GM12878 (cell line): ENCODE data around the gene TPRG1. TPM values are rescaled to one million over a fixed set of nuclear protein-coding genes. Genes with fewer than 3 reads are reported as not detected.

Experiments used
- ATAC-seq: fragments of 200-7000 bp; cut with Tn5 transposase; 3 replicates; pipeline ENCODE4 v1.9.1; 2020; ENCODE audit warnings: mild to moderate bottlenecking, moderate library complexity
- BruUV-seq: library from RNA; stranded (reverse); fragments of 400-500 nt; replicated peaks from 2 replicates; lab custom pipeline; 2021; lab: Mats Ljungman, UMichigan
- CTCF ChIA-PET: fragments of 300-600 bp; sonication (Branson Sonifier 250); formaldehyde crosslinking; extraction: SDS; loops from one replicate; lab custom pipeline; 2021; ENCODE audit warnings: inconsistent platforms; lab: Yijun Ruan, JAX
- POLR2A ChIA-PET: fragments of 350-600 bp; formaldehyde crosslinking; extraction: SDS; loops from one replicate; lab custom pipeline; 2021; ENCODE audit warnings: inconsistent platforms; lab: Charles Lee
- RAD21 ChIA-PET: fragments of 300-600 bp; sonication (Branson Sonifier 250); formaldehyde crosslinking; loops from one replicate; lab custom pipeline; 2023; ENCODE audit warnings: antibody characterized with exemption; ENCODE audit not compliant: unreplicated experiment; lab: Charles Lee
- SMC1A ChIA-PET: fragments of 300-600 bp; sonication (Branson Sonifier 250); formaldehyde crosslinking; loops from one replicate; lab custom pipeline; 2023; ENCODE audit not compliant: unreplicated experiment, uncharacterized antibody; lab: Charles Lee
- DNase-seq: peaks from one replicate; pipeline ENCODE4 v3.0.0-alpha.2; 2011; ENCODE audit warnings: low read depth, low spot score
- FAIRE-seq: peaks from 3 replicates; lab custom pipeline; 2011; peaks lifted over from hg19 to GRCh38; lab: Jason Lieb, UNC
- H2AFZ ChIP-seq: 2 replicates; pipeline ENCODE4 v1.6.0; 2011; ENCODE audit warnings: low read depth, low read length, control low read depth; ENCODE audit not compliant: control insufficient read depth
- H3K27ac ChIP-seq: 2 replicates; pipeline ENCODE4 v1.5.1; 2011; ENCODE audit warnings: control low read depth; ENCODE audit not compliant: control insufficient read depth, insufficient read depth
- H3K27me3 ChIP-seq, 2 experiments: replicated peaks in 1 of 2; 2 replicates each; pipeline versions ENCODE4 v1.6.0 to v1.6.1; 2011; ENCODE audit warnings: low read length in 1 of 2; ENCODE audit not compliant: control insufficient read depth in 2 of 2, insufficient read depth in 2 of 2
- H3K36me3 ChIP-seq, 2 experiments: 2 replicates each; pipeline ENCODE4 v1.5.1; 2011; ENCODE audit warnings: low read length in 1 of 2; ENCODE audit not compliant: control insufficient read depth in 2 of 2, insufficient read depth in 2 of 2
- H3K4me1 ChIP-seq: 2 replicates; pipeline ENCODE4 v1.6.1; 2011; ENCODE audit warnings: mild to moderate bottlenecking, low read length, moderate library complexity, mixed read lengths; ENCODE audit not compliant: control insufficient read depth, insufficient read depth
- H3K4me2 ChIP-seq: 2 replicates; pipeline ENCODE4 v1.6.0; 2011; ENCODE audit warnings: control low read depth; ENCODE audit not compliant: control insufficient read depth, insufficient read depth
- H3K4me3 ChIP-seq: fragments of 200-600 bp; sonication (generic); 2 replicates; pipeline ENCODE4 v1.5.1; 2016
- H3K79me2 ChIP-seq: 2 replicates; pipeline ENCODE4 v1.6.0; 2011; ENCODE audit warnings: low read length; ENCODE audit not compliant: control insufficient read depth, insufficient read depth
- H3K9ac ChIP-seq: 2 replicates; pipeline ENCODE4 v1.8.0; 2011; ENCODE audit warnings: low read length, control low read depth, mixed read lengths; ENCODE audit not compliant: control insufficient read depth, insufficient read depth
- H3K9me3 ChIP-seq: replicated peaks from 3 replicates; pipeline ENCODE4 v1.5.1; 2011; ENCODE audit warnings: mild to moderate bottlenecking, low read length; ENCODE audit not compliant: control insufficient read depth, insufficient read depth
- H4K20me1 ChIP-seq: 2 replicates; pipeline ENCODE4 v1.6.0; 2011; ENCODE audit not compliant: control insufficient read depth, insufficient read depth
- BCL11A ChIP-seq: IDR thresholded peaks from 2 replicates; pipeline ENCODE4 v1.6.1; 2011; ENCODE audit warnings: low read depth, low read length
- CEBPB ChIP-seq, 2 experiments: fragments of 150-350 bp in 1 of 2; IDR thresholded peaks; 2 replicates each; pipeline ENCODE4 v1.6.1; 2012 to 2014; ENCODE audit warnings: low read depth in 2 of 2, low read length in 2 of 2, borderline replicate concordance in 1 of 2, inconsistent platforms in 1 of 2
- FOXM1 ChIP-seq: IDR thresholded peaks from 2 replicates; pipeline ENCODE4 v1.6.1; 2012; ENCODE audit warnings: low read depth, mild to moderate bottlenecking, inconsistent platforms, low read length, moderate library complexity
- HDGF ChIP-seq: fragments of 450-650 bp; IDR thresholded peaks from 2 replicates; pipeline ENCODE4 v1.6.1; 2016; ENCODE audit warnings: antibody characterized with exemption
- IKZF2 ChIP-seq, 2 experiments: fragments of 450-650 bp; IDR thresholded peaks; 2 replicates each; pipeline ENCODE4 v1.6.1; 2017; ENCODE audit warnings: mild to moderate bottlenecking in 2 of 2, moderate library complexity in 2 of 2
- MYB ChIP-seq: fragments of 150-350 bp; IDR thresholded peaks from 2 replicates; pipeline ENCODE4 v1.6.1; 2014; ENCODE audit warnings: mild to moderate bottlenecking, low read depth, low read length, borderline replicate concordance
- NFIC ChIP-seq: IDR thresholded peaks from 2 replicates; pipeline ENCODE4 v1.6.1; 2012; ENCODE audit warnings: low read depth, mild to moderate bottlenecking, inconsistent platforms, low read length, moderate library complexity
- POLR2AphosphoS5 ChIP-seq: IDR thresholded peaks from 2 replicates; pipeline ENCODE4 v1.6.1; 2011; ENCODE audit warnings: mild to moderate bottlenecking, low read length, inconsistent platforms
- RAD21 ChIP-seq: IDR thresholded peaks from 2 replicates; pipeline ENCODE4 v1.6.1; 2011; ENCODE audit warnings: mild to moderate bottlenecking, low read depth, low read length, moderate library complexity; ENCODE audit not compliant: insufficient read depth
- RUNX3 ChIP-seq: IDR thresholded peaks from 2 replicates; pipeline ENCODE4 v1.6.1; 2012; ENCODE audit warnings: low read length, inconsistent platforms
- SMAD5 ChIP-seq: IDR thresholded peaks from 2 replicates; pipeline ENCODE4 v1.6.1; 2016; ENCODE audit warnings: antibody characterized with exemption, low read depth
- ZNF384 ChIP-seq: IDR thresholded peaks from 2 replicates; pipeline ENCODE4 v1.6.1; 2012; ENCODE audit warnings: low read depth, mild to moderate bottlenecking, low read length, improper control_type of control experiment, borderline replicate concordance
- WGBS: methylation state at CpG from one replicate; pipeline ENCODE4 v1.1.6; 2016; ENCODE audit warnings: low lambda C conversion rate; ENCODE audit not compliant: insufficient replicate concordance, insufficient coverage; ENCODE audit errors: missing lambda C conversion rate; 5-methylcytosine and 5-hydroxymethylcytosine counted together
- in situ Hi-C: fragments of 300-500 bp; cut with MboI; formaldehyde crosslinking; loops from 9 replicates; pipeline ENCODE4 v1.14.3; 2018; ENCODE audit warnings: mixed read lengths
- intact Hi-C: fragments of 100-400 bp; cut with micrococcal nuclease; formaldehyde crosslinking; loops from one replicate; pipeline ENCODE4 v1.14.2; 2022; ENCODE audit not compliant: unreplicated experiment
- polyA plus RNA-seq, 11 experiments: library from polyadenylated mRNA; depleted of rRNA in 4 of 11; unstranded in 6 of 11; stranded (reverse) in 5 of 11; fragments of >200 nt; fragmentation: Nextera tagmentation in 4 of 11; fragmentation: Illumina TruSeq in 1 of 11; extraction: Ambion mirVana in 4 of 11; extraction: Trizol in 1 of 11; gene quantifications; 1 replicate in 1 of 11; 2 replicates in 10 of 11; pipeline versions ENCODE4 v1.2.1 to v1.2.3, GENCODE V29; 2011 to 2016; ENCODE audit warnings: inconsistent platforms in 2 of 11, missing spikeins in 2 of 11, low read depth in 1 of 11
- total RNA-seq, 4 experiments: library from RNA; depleted of rRNA in 3 of 4; stranded (reverse); fragments of >200 nt in 3 of 4; fragmentation: Illumina TruSeq in 1 of 4; extraction: Trizol in 1 of 4; gene quantifications; 2 replicates each; pipeline versions ENCODE4 v1.2.1 to v1.2.3, GENCODE V29; 2013 to 2021
- TF ChIP-seq, protein P1 (sequence below): fragments of 450-650 bp; IDR thresholded peaks from 2 replicates; pipeline ENCODE4 v1.6.1; 2016; ENCODE audit warnings: mild to moderate bottlenecking
- TF ChIP-seq, protein P2 (sequence below): IDR thresholded peaks from 2 replicates; pipeline ENCODE4 v1.6.1; 2011; ENCODE audit warnings: borderline replicate concordance, low read depth, mild to moderate bottlenecking, moderate library complexity, mixed read lengths, low read length; ENCODE audit not compliant: insufficient read depth; ENCODE audit errors: extremely low read length

The TPRG1 gene
- total and polyA plus RNA-seq, 10 of the 15 experiments (the other 5 are each of a cell fraction or from before 2014, with no cell fraction given) = 0.26 to 30.7 (median 3.6) TPM

DNA sequence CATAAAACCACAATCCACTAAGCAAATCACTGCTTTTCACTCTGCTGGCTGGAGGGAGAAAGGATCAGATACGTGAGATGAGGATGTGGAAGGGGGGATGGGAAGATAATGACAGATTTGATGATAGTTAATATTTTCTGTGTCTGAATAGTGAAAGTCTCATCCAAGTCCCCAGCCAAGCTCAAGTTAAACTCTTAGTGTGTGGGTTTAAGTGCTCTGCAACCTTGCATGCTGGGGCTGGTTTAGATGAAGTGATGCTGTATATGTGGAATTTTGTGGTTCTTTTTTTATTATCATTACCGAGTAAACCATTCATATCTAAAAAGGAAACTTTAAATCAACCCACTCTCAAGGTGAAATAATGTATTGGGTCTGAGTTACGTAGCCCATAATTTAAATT is 111.0 kb downstream of the TPRG1 start:
- in situ Hi-C loops = no loop called here
- Histone ChIP-seq H4K20me1 (no peaks in the 10 kb centered on the region), H3K9ac (no peak overlapping the region), H3K27me3 (no peaks in the 10 kb centered on the region), H2AFZ (no peak overlapping the region), H3K79me2 (no peaks in the 10 kb centered on the region), H3K4me2 (no peak overlapping the region), H3K4me3 (no peak overlapping the region), H3K36me3 (no peaks in the 10 kb centered on the region), H3K4me1 (peaks cover 22% of the 10 kb centered on the region), H3K9me3 (no peaks in the 10 kb centered on the region), H3K27ac (no peak overlapping the region)
- 57% methylated on average over 3 of the region's 3 CpGs for WGBS
- FAIRE-seq (no peak), DNase-seq (no peak), ATAC-seq (no peak)
- ChIA-PET RAD21 (no interaction called here), POLR2A (interaction anchor here (0.7 kb wide), 1 partner anchor 557 kb away, joined by 3 read pairs; no protein-coding TSS in a partner anchor), SMC1A (interaction anchor here (2.8 kb wide), 1 partner anchor 665 kb away, joined by 10 read pairs; no protein-coding TSS in a partner anchor), CTCF (no interaction called here)
- TF ChIP-seq SMAD5 = no peak
- TF ChIP-seq NFIC = peak; percentile 28; the same call in 1 of the 2 replicates
- peak; percentile 38; the same call in 1 of the 2 replicates for TF ChIP-seq RUNX3
- no TSS peak for BruUV-seq
- intact Hi-C loops = no loop called here

DNA sequence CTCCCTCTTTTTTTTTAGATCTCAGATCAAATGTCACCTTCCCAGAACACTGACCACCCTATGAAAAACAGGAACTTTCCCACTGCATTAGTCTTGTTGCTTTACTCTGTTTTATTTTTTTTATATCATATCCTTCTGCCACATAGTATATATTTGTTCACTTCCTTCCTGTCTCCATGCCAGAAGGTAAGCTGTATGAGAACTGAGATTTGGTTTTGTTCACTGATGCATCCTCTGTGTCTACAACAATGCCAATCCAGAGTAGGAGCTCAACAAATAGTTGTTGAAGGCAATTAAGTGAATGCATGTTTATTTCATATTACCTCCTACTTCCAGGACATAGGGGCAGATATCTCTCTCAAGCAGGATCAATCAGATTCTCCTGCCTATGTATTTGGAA is 114.4 kb downstream of the TPRG1 start:
- intact Hi-C loops = loop anchor here (5.0 kb wide), 2 partner anchors 51 to 106 kb away; no protein-coding TSS in a partner anchor
- DNase-seq = no peak
- ATAC-seq = peak; percentile 14; the same call in 2 of the 3 replicates
- ChIA-PET CTCF (interaction anchor here (1.0 to 3.9 kb wide), 2 partner anchors 13 to 663 kb away, joined by 4 to 21 read pairs; no protein-coding TSS in a partner anchor), POLR2A (no interaction called here), SMC1A (interaction anchor here (0.9 to 3.4 kb wide), 5 partner anchors 13 to 662 kb away, joined by 3 to 17 read pairs (median 4); no protein-coding TSS in a partner anchor), RAD21 (interaction anchor here (0.5 to 1.0 kb wide), 2 partner anchors 17 to 1153 kb away, joined by 3 to 4 read pairs; no protein-coding TSS in a partner anchor)
- no TSS peak for BruUV-seq
- no peak overlapping the region for H2AFZ ChIP-seq
- H4K20me1 ChIP-seq = no peaks in the 10 kb centered on the region
- H3K27ac ChIP-seq = peak overlapping the region; percentile 13; the same call in 1 of the 2 replicates
- in situ Hi-C loops = no loop called here
- no peak overlapping the region for H3K9ac ChIP-seq
- H3K36me3 ChIP-seq = no peaks in the 10 kb centered on the region
- no peaks in the 10 kb centered on the region for H3K79me2 ChIP-seq
- H3K4me3 ChIP-seq = no peak overlapping the region
- FAIRE-seq = peak; percentile 64
- peak overlapping the region; percentile 45; the same call in 1 of the 2 replicates for H3K4me2 ChIP-seq
- no peaks in the 10 kb centered on the region for H3K27me3 ChIP-seq
- no peaks in the 10 kb centered on the region for H3K9me3 ChIP-seq
- H3K4me1 ChIP-seq = peaks cover 34% of the 10 kb centered on the region
- TF ChIP-seq FOXM1 = no peak
- no peak for TF ChIP-seq IKZF2 (IDR thresholded peaks at IDR 0.05)
- no peak for TF ChIP-seq RAD21
- no peak for TF ChIP-seq HDGF
- TF ChIP-seq, protein P1, sequence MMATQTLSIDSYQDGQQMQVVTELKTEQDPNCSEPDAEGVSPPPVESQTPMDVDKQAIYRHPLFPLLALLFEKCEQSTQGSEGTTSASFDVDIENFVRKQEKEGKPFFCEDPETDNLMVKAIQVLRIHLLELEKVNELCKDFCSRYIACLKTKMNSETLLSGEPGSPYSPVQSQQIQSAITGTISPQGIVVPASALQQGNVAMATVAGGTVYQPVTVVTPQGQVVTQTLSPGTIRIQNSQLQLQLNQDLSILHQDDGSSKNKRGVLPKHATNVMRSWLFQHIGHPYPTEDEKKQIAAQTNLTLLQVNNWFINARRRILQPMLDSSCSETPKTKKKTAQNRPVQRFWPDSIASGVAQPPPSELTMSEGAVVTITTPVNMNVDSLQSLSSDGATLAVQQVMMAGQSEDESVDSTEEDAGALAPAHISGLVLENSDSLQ = no peak
- 0 out of 2 replicates have a peak, but pooled peaks have one; percentile 30 for TF ChIP-seq NFIC
- no peak for TF ChIP-seq BCL11A
- no peak for TF ChIP-seq ZNF384
- TF ChIP-seq, protein P2, sequence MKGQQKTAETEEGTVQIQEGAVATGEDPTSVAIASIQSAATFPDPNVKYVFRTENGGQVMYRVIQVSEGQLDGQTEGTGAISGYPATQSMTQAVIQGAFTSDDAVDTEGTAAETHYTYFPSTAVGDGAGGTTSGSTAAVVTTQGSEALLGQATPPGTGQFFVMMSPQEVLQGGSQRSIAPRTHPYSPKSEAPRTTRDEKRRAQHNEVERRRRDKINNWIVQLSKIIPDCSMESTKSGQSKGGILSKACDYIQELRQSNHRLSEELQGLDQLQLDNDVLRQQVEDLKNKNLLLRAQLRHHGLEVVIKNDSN = no peak
- 0 out of 2 replicates have a peak, but pooled peaks have one; percentile 18 for TF ChIP-seq RUNX3
- no peak for TF ChIP-seq MYB
- TF ChIP-seq POLR2AphosphoS5 = no peak
- no peak for TF ChIP-seq CEBPB (IDR thresholded peaks at IDR 0.05; ENCODE audit: borderline replicate concordance in 1 of 2, low read depth in 2 of 2, low read length in 2 of 2)
